HG02852 (cell line): Measurements from ENCODE around the gene SLC43A1.
"Not testable (repeated sequence)": the region's sequence is repeated elsewhere in the genome, so short reads cannot be mapped to it uniquely, and the experiment has no call there.

Experiments
- ATAC-seq: cut with Tn5 transposase; IDR thresholded peaks from one replicate; pipeline ENCODE4 v1.9.1; 2021; ENCODE audit warnings: mild to moderate bottlenecking, moderate library complexity; ENCODE audit not compliant: unreplicated experiment

Gene SLC43A1

GRCh38 chr11:57515332-57516060 is at the start of gene SLC43A1:
Gene SLC43A1, minus strand, starts transcription at chr11:57515702. Its CDS starts 1,591 bp downstream, at chr11:57514111.
- ATAC-seq: peak; percentile 56

- no peak for ATAC-seq
Observed at GRCh38 chr11:57562596-57562995, 47.1 kb upstream of the SLC43A1 start.

GRCh38 chr11:57560146-57560545 is 44.6 kb upstream of the SLC43A1 start:
- no peak for ATAC-seq

GRCh38 chr11:57556041-57556440 is 40.5 kb upstream of the SLC43A1 start:
- no peak for ATAC-seq

- no peak for ATAC-seq
Observed at GRCh38 chr11:57555393-57555792, 39.9 kb upstream of the SLC43A1 start.

- no peak for ATAC-seq
Observed at GRCh38 chr11:57552479-57552878, 37.0 kb upstream of the SLC43A1 start.

GRCh38 chr11:57551941-57552340 is 36.4 kb upstream of the SLC43A1 start:
- no peak for ATAC-seq

GRCh38 chr11:57549983-57550382 is 34.5 kb upstream of the SLC43A1 start:
- ATAC-seq: no peak

GRCh38 chr11:57547854-57548377 is 32.4 kb upstream of the SLC43A1 start:
- ATAC-seq: peak; percentile 86

- peak; percentile 68 for ATAC-seq
Observed at GRCh38 chr11:57546869-57547475, 31.5 kb upstream of the SLC43A1 start.

- no peak for ATAC-seq
Observed at GRCh38 chr11:57546451-57546850, 30.9 kb upstream of the SLC43A1 start.

- no peak for ATAC-seq
Observed at GRCh38 chr11:57545883-57546282, 30.4 kb upstream of the SLC43A1 start.

- no peak for ATAC-seq
Observed at GRCh38 chr11:57544566-57544965, 29.1 kb upstream of the SLC43A1 start.

GRCh38 chr11:57543593-57543992 is 28.1 kb upstream of the SLC43A1 start:
- no peak for ATAC-seq

GRCh38 chr11:57542582-57542981 is 27.1 kb upstream of the SLC43A1 start:
- no peak for ATAC-seq

- ATAC-seq: no peak
Observed at GRCh38 chr11:57541169-57541568, 25.7 kb upstream of the SLC43A1 start.

GRCh38 chr11:57539342-57539741 is 23.8 kb upstream of the SLC43A1 start:
- no peak for ATAC-seq

GRCh38 chr11:57536947-57537619 is 21.6 kb upstream of the SLC43A1 start, which contains the start of gene SMTNL1:
Gene SMTNL1, plus strand, starts transcription at chr11:57537595. Its CDS starts 5,048 bp downstream, at chr11:57542643.
- no peak for ATAC-seq

GRCh38 chr11:57534449-57534848 is 18.9 kb upstream of the SLC43A1 start:
- ATAC-seq: not testable (repeated sequence)

- peak; percentile 99 for ATAC-seq
Observed at GRCh38 chr11:57530596-57531507, 15.3 kb upstream of the SLC43A1 start, which contains the start of gene TIMM10. Gene TIMM10, minus strand, starts transcription at chr11:57530754. Its CDS starts 565 bp downstream, at chr11:57530189.
